Neural crest cell (in vitro differentiated cells): ENCODE results near the gene ADPRH. TPM values are rescaled to one million over a fixed set of nuclear protein-coding genes. Genes with fewer than 3 reads are reported as not detected.

Experiments used
- DNase-seq: peaks from one replicate; pipeline ENCODE4 v3.0.0; 2021; ENCODE audit warnings: low read depth, mixed read lengths, low spot score
- H3K27ac Mint-ChIP-seq: one replicate; pipeline ENCODE4 v1.8.0; 2021; ENCODE audit warnings: mild to moderate bottlenecking, mixed read lengths; ENCODE audit not compliant: unreplicated experiment
- H3K27me3 Mint-ChIP-seq: 2 replicates; pipeline ENCODE4 v1.8.0; 2021; ENCODE audit warnings: low read depth, mild to moderate bottlenecking, mixed read lengths
- H3K36me3 Mint-ChIP-seq: 2 replicates; pipeline ENCODE4 v1.8.0; 2021; ENCODE audit warnings: low read depth, mild to moderate bottlenecking, mixed read lengths
- H3K4me1 Mint-ChIP-seq: 2 replicates; pipeline ENCODE4 v1.8.0; 2021; ENCODE audit warnings: mixed read lengths
- H3K4me3 Mint-ChIP-seq: one replicate; pipeline ENCODE4 v1.8.0; 2021; ENCODE audit warnings: mild to moderate bottlenecking, mixed read lengths
- H3K9me3 Mint-ChIP-seq: 2 replicates; pipeline ENCODE4 v1.8.0; 2021; ENCODE audit warnings: mixed read lengths
- total RNA-seq: library from RNA; stranded (reverse); gene quantifications from 2 replicates; pipeline ENCODE4 v1.2.1, GENCODE V29; 2021
- TF ChIP-seq, protein P1 (sequence below): fragments of 200-600 bp; sonication (generic); conservative IDR thresholded peaks from 2 replicates; pipeline ENCODE4 v1.5.0; 2021; ENCODE audit warnings: antibody characterized with exemption, mild to moderate bottlenecking

ADPRH gene
- total RNA-seq, 1 donor from 2014 or later, result 3.5 TPM

DNA sequence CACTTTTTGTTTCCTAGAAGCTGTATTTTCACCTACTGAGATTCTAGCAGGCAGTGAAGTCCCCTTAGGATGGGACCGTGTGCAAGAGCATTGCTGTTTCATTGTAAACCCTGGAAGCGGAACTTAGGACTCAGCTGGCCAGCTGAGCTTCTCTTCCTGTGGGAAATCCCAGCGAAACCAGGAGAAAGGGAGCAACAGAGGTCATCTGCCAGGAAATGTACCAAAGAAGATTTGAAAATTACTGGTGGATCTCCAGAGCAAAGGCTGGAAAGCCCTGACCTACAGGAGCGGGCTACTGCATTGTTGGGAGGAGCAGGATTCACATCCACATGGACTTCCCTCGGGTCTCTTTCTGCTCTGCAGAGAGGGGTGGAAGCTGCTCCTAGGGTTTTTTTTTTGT is 7.6 kb upstream of the ADPRH start:
- Mint-ChIP-seq H3K27me3 (peaks cover 2% of the 10 kb centered on the region), H3K4me1 (no peaks in the 10 kb centered on the region), H3K27ac (no peak overlapping the region), H3K4me3 (no peak overlapping the region), H3K36me3 (no peaks in the 10 kb centered on the region), H3K9me3 (peaks cover 2% of the 10 kb centered on the region)
- no peak for DNase-seq
- TF ChIP-seq, protein P1, sequence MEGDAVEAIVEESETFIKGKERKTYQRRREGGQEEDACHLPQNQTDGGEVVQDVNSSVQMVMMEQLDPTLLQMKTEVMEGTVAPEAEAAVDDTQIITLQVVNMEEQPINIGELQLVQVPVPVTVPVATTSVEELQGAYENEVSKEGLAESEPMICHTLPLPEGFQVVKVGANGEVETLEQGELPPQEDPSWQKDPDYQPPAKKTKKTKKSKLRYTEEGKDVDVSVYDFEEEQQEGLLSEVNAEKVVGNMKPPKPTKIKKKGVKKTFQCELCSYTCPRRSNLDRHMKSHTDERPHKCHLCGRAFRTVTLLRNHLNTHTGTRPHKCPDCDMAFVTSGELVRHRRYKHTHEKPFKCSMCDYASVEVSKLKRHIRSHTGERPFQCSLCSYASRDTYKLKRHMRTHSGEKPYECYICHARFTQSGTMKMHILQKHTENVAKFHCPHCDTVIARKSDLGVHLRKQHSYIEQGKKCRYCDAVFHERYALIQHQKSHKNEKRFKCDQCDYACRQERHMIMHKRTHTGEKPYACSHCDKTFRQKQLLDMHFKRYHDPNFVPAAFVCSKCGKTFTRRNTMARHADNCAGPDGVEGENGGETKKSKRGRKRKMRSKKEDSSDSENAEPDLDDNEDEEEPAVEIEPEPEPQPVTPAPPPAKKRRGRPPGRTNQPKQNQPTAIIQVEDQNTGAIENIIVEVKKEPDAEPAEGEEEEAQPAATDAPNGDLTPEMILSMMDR, result no peak

DNA sequence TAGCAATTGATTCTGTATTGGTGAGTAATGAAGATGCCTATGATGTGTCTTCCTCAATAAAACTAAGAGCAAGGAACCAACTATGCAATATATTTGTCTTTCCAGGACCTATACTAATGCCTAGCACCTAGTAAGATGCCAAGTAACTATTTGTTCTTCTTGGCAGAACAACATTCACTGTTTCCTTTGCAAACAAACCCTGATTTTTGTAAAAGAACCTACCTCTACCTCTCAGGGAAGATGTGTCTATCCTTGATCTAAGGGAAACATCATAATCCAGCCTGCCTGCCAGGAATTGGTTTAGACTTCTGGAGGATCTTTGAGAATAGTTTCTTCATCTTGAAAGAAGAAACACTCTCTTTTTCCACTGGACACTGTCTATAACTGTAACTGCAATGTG is 3.8 kb upstream of the ADPRH start:
- Mint-ChIP-seq H3K4me1 (peaks cover 13% of the 10 kb centered on the region), H3K36me3 (no peaks in the 10 kb centered on the region), H3K4me3 (no peak overlapping the region), H3K27me3 (peaks cover 2% of the 10 kb centered on the region), H3K9me3 (no peaks in the 10 kb centered on the region), H3K27ac (no peak overlapping the region)
- DNase-seq, result no peak
- TF ChIP-seq, protein P1, result no peak

DNA sequence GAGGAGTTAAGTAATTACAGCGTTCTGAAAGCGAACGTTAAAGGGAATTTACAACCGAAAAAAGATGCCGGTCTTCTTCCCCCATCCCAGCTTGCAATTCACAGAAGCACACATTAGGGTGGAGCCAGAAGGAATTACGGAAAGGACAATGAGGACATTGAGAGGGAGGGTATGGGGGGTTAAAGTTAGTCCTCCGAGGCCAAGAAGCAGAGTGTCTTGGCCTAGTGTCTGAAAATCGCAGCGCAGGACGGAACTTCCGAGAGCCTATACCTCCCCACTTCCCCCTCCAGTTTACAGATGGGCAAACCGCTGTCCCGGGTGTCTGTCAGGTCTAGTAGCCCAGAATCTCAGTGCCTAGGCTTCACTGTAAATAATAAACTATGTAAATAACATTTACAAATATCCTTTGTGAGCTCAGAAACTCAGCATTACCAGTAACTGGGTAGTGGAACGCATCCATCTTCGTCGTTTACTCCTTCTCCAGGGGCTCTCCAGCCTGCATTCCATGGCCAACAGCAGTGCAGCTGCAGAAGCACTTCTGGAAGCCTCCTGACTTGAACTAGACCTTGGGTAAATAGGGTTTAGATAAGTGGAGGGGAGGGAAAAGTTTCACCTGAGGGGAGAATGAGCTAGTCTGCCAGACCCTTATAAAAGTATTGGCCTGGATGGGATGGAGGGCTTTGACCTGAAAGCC is 922 bp downstream of the ADPRH start:
- TF ChIP-seq, protein P1, result peak; percentile 21
- Mint-ChIP-seq H3K4me1 (peaks cover 15% of the 10 kb centered on the region), H3K9me3 (no peaks in the 10 kb centered on the region), H3K36me3 (no peaks in the 10 kb centered on the region), H3K27ac (peak overlapping the region; percentile 98), H3K4me3 (peak overlapping the region; percentile 95), H3K27me3 (peaks cover 2% of the 10 kb centered on the region)
- DNase-seq, result no peak

DNA sequence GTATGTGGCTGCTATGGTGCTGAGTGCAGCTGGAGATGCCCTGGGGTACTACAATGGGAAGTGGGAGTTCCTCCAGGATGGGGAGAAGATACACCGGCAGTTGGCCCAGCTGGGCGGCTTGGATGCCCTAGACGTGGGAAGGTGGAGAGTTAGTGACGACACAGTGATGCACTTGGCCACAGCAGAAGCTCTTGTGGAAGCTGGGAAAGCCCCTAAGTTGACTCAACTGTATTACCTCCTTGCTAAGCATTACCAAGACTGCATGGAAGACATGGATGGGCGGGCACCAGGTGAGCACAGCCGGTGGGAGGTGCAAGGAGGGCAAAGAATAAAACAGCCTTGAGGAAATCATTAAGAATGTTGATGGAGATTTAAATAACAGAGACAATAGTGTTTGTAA is 2.9 kb downstream of the ADPRH start:
- Mint-ChIP-seq H3K36me3 (no peaks in the 10 kb centered on the region), H3K4me3 (no peak overlapping the region), H3K4me1 (peaks cover 15% of the 10 kb centered on the region), H3K27me3 (peaks cover 2% of the 10 kb centered on the region), H3K27ac (no peak overlapping the region), H3K9me3 (no peaks in the 10 kb centered on the region)
- TF ChIP-seq, protein P1, result no peak
- no peak for DNase-seq

DNA sequence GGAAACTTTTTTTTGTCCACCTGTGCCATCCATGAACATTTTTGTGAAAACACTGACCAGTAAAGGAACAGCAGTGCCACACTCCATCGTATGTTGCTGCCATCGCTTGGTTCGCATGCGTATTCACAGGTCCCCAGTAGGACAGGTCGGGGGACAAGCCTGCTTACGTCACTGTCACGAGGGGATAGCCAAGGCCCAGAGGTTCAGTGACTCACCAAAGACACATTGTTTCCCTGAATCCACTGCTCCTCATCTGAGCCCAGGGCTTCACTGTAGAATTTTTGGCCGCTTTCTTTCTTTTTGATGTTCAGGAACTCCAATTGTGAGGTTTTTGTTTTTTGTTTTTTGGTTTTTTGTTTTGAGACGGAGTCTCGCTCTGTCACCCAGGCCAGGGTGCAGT is 5.9 kb downstream of the ADPRH start:
- Mint-ChIP-seq H3K27me3 (no peaks in the 10 kb centered on the region), H3K4me1 (peaks cover 5% of the 10 kb centered on the region), H3K9me3 (peaks cover 3% of the 10 kb centered on the region), H3K36me3 (peaks cover 7% of the 10 kb centered on the region), H3K27ac (no peak overlapping the region), H3K4me3 (no peak overlapping the region)
- TF ChIP-seq, protein P1, result no peak
- DNase-seq, result no peak
